CD4-positive, alpha-beta T cell treated with Interferon gamma for 1 hour (primary cell): Measurements from ENCODE around the gene VPS51.

Experiments
- DNase-seq: peaks from one replicate; pipeline ENCODE4 v3.0.0-alpha.2; 2020

The VPS51 gene

GRCh38 chr11:65095974-65096806 is at the start of gene VPS51:
Gene VPS51, plus strand, starts transcription at chr11:65096214. Its CDS starts 37 bp downstream, at chr11:65096251.
- peak; percentile 87 for DNase-seq

DNA sequence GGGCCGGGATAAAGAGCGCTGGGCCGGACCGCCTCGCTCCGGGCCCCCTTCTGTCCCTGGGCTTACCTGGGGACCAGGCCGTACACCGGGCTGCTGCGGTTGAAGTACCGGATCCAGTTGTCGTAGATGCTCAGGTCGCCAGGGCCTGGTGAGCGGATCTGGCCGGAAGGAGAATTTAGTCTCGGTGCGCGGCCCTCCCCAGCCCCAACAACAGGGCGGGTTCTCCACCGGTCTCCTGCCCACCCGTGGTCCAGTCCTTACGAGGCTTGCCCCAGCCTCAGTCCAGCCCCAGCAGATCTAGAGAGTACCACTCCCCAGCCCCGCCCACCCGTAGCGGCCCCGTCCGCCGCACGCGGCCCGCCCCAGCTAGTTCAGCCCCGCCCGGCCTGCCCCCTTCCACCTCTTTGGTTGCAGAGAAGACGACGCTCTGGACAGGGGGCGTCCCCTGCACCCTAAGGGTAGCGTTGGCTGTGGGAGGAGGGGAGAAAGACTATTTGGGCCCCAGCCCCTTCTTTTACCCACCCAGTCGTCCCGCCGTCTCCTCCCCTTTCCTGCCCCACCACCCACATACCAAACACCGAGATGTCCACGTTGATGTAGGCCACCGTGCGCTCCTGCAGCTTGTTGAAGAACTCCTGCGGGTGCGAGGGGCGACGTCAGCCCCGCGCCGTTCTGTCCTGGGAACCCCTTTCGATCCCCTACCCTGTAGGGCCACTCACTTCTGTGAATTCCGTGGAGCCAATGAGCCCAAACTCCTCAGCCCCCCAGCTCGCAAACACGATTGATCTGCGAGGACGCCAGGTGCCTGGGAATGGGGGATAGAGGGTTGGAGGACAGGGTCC is 48.2 kb upstream of the VPS51 start:
- DNase-seq: peak; percentile 8

GRCh38 chr11:65051398-65051858 is 44.6 kb upstream of the VPS51 start:
- DNase-seq: no peak

DNA sequence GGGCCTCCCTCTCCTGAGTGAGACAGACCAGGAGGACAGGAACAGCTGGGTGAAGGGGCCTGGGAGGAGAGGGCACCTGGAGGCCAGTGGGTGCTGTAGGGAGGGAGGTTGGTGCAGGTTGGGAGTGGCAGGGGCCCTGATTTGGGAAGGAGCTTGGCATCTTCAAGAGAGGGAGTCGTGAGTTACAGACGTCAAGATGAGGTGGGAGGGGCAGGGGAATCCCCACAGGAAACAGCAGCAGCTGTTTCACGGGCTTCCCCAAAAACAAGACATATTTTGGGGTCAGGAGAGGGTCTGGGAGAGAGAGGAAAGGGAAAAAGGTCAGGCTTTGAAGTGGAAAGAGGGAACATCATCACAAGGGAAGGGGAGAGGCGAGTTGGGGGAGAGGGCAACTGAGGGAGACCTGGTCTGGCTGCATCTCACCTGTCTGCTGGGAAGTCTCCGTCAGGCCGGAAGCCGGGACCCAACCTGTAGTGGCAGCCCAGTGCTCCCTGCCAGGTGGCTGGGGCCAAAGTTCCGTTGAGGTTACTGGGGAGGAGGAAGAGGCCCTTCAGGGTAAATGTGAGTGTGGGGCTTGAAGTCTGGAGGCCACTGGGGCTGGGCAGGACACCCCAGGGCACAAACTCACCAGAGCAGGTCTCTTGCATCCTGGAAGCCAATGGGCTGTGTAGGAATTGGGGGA is 42.0 kb upstream of the VPS51 start:
- peak; percentile 4 for DNase-seq

DNA sequence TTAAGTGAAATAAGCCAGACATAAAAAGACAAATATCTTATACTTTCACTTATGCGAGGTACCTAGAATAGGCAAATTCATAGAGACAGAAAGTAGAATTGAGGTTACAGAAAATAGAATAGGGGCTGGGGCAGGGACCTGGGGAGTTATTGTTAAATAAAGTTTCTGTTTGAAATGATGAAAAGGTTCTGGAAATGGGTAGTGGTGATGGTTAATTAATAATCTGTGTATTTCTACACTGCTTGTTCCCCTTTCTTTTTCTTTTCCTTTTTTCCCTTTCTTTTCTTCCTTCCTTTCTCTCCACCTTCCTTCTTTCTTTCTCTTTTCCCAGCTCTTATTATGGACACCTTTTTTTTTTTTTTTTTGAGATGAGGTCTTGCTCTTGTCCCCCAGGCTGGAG is 40.5 kb upstream of the VPS51 start:
- DNase-seq: no peak

- no peak for DNase-seq
Observed at GRCh38 chr11:65056999-65057398, 39.0 kb upstream of the VPS51 start.

- no peak for DNase-seq
Observed at GRCh38 chr11:65057526-65057925, 38.5 kb upstream of the VPS51 start.

DNA sequence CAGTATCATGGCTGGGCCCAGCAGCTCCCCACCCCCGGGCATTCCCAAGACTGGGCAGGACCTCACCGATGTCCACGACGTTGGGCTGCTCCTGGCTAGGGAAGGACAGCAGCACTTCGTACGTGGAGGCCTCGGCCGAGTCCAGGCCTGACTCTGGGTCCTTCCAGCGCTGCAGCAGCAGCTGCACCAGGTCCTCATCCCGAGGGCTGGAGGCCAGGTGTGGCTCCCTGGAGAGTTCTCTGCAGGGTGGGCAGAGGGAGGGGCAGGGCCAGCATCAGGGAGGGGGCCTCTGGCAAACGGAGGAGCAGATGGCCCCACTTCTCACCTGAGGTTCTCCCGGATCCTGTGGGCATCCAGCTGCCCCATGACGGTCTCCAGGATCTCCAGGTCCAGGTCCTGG is 38.0 kb upstream of the VPS51 start:
- DNase-seq: no peak

- DNase-seq: no peak
Observed at GRCh38 chr11:65058419-65059054, 37.5 kb upstream of the VPS51 start, which contains the start of gene NAALADL1. Gene NAALADL1, minus strand, starts transcription at chr11:65058553. Its CDS starts 32 bp downstream, at chr11:65058521.

DNA sequence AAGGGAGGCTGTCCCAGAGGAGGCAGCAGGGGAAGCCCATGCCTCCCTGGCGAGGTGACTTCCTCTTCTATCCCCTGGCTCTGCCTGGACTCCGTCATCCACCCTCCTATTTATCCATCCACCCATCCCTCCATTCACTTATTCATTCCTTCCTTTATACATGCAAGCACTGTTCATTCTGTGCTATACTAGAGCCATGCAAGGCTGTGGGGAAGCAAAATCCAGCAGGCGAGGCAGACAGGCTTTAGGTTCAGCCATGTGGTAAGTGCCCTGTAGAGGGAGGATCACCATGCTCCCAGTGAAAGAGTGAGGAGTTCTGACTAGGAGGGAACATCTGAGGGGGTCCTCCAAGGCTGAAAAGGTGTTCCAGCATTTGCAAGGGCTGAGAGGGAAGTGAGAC is 36.5 kb upstream of the VPS51 start:
- no peak for DNase-seq

DNA sequence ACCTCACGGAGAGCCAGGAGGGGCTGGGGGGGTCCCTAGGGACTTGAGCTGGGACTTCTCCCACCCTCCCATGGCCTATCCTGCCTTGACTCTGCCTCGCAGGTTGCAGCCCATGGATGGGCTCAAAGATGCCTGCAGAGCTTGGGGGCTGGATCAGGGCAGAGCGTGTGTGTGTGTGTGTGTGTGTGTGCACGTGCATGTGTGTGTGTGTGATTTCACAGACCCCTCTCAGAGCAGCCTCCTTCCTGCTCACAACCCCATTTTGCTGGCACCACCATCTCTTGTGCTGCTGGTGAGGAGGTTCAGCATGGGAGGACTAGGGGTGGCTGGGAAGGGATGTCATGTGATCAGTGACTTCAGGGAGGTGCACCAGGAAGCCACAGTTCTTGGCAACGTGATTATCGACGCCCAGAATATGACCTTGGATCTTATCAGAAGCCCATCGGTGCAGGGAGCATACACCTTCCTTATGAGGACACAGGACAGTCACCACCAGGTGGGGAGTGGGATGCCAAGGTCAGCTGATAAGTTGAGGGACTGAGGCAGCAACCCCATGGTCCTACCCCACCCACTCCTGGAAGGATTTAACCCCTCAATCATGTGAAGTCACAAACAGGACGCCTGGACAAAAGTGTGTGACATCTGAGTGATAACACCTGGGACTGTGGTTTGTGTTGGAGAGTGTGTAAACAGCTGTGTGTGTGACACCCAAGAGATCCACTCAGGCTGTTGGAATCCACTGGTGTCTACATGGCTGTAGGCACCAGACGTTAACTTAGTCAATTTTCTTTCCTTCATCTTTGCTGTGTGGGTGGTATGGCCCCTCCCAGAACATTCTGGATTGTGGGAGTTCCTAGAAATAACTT is 35.8 kb upstream of the VPS51 start:
- DNase-seq: no peak

DNA sequence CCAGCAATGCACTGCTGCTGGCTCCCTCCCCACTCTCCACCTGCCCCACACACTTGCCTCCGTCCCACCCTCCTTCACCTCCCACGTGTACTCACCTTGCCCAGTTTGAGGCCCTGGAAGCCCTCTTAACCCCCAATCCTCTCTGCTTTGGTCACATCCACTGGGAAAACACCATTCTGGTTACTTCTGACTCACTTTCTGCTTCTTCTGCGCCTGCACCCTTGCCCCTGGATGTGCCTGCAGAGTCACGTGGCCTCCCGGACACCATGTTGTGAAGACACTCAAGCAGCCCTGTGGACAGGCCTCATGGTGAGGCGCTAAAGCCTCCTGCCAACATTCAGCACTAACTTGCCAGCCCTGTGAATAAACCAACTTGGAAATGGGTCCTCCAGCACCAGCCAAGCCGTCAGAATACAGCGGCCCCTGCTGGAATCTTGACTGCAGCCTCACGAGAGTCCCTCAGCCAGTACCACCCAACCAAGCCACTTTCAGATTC is 35.1 kb upstream of the VPS51 start:
- DNase-seq: no peak

DNA sequence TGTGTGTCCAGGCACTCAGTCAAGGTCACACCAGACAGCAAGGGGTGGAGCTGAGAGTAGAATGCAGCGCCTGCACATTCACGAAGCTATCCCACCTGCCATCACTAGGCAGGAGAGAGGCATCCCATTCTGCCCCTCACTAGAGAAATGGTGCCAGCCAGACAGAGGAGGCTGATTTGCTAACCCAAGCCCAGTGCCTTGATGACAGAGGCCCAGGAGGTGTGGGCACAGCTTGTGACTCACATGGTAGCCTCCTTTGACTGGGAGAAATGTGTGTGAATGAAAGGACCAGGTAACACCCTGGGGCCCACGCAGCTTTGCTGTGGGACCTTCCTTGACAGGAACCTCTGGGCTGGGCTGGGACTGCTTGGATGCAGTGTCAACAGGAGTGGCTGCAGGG is 32.5 kb upstream of the VPS51 start:
- no peak for DNase-seq

- no peak for DNase-seq
Observed at GRCh38 chr11:65064847-65065240, 31.2 kb upstream of the VPS51 start.

- DNase-seq: no peak
Observed at GRCh38 chr11:65065851-65066250, 30.2 kb upstream of the VPS51 start.

GRCh38 chr11:65066315-65066714 is 29.7 kb upstream of the VPS51 start:
- no peak for DNase-seq

DNA sequence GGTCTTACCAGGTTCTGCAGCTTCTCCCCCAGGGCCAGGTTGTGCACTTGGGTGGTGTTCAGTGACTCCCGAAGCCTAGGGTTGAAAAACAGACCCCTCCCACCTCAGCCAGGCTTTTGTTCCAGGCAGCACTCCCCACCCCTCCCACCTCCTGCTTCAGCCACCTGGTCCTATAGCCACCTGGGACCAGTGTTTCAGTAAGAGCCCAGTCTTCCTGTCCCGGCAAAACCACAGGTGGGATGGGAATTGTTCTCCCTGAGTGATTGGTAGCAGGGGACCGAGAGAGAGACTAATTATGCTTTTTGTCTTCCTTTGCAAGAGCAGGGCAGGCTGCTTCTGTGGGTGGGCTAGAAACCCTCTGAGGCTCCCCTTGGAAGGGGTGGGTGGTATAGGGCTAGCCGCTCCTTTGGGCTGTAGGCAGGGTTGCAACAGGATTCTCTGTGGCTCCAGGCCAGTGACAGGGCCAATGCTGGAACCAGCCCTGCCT is 29.2 kb upstream of the VPS51 start:
- no peak for DNase-seq

GRCh38 chr11:65067446-65067845 is 28.6 kb upstream of the VPS51 start:
- no peak for DNase-seq

DNA sequence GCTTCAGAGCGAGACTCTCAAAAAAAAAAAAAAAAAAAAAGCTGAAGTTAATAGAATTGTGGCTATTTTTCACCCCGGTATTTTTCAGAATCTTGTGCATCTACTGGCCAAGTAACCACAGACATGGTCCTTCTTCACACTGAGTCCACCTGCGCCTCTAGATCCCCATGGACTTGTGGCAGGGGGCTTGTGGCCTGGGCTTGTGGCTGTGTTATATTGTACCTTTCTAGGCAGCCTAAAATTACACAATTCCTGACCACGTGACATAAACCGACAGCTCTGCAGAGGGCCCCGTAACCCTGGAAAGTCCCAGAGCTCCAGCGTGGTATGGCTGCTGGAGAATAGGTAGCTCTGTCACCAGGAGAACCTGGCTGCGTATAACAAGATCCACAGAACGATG is 26.8 kb upstream of the VPS51 start:
- no peak for DNase-seq

- no peak for DNase-seq
Observed at GRCh38 chr11:65071907-65072630, 23.9 kb upstream of the VPS51 start.

- no peak for DNase-seq
Observed at GRCh38 chr11:65072631-65072966, 23.4 kb upstream of the VPS51 start.
